GM18517 (cell line): ENCODE data around the gene ITGA2.

Experiments
- ATAC-seq: cut with Tn5 transposase; IDR thresholded peaks from one replicate; pipeline ENCODE4 v1.9.1; 2021; ENCODE audit warnings: mild to moderate bottlenecking, moderate library complexity; ENCODE audit not compliant: unreplicated experiment

ITGA2 gene

DNA sequence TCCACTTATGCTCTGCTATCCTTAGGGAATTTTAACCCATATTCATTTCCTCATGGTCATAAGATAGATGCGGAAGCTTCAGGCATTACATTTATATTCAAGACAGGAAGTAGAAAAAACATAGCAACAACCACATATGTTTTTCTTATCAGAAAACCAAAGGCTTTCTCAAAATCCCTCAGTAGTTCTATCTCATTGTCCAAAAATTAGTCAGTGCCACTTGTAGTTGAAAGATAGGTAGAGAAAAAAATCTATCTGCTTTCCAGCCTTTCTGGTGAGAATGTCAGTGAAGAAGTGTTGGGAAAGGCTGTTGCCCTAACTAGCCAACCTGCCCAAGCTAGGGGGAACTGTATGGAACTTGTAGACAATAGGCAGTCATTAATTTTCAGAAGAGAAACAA is 143.9 kb downstream of the ITGA2 start:
- no peak for ATAC-seq
